NCI-H526 (cell line): ENCODE results near the gene ATG9B.
"Not testable (repeated sequence)": the region's sequence is repeated elsewhere in the genome, so short reads cannot be mapped to it uniquely, and the experiment has no call there.

Experiments used
- DNase-seq, 2 experiments: peaks; one replicate each; lab custom pipeline; 2025; lab: John Stamatoyannopoulos, UW

The ATG9B gene

GRCh38 chr7:151014950-151015349 lies 9.3 kb downstream of the ATG9B start:
- no peak for DNase-seq

- peak; percentile 83 to 96 for DNase-seq
These were observed 10.4 kb downstream of the ATG9B start for GRCh38 chr7:151013733-151014497.

- peak in 1 of 2 experiments; percentile 78 for DNase-seq
These were observed 10.9 kb downstream of the ATG9B start for GRCh38 chr7:151013356-151013732.

- peak; percentile 52 to 88 for DNase-seq
These were observed 11.4 kb downstream of the ATG9B start for GRCh38 chr7:151012911-151013347.

GRCh38 chr7:151012031-151012692 lies 12.1 kb downstream of the ATG9B start:
- DNase-seq, result no peak

GRCh38 chr7:151011616-151012015 lies 12.7 kb downstream of the ATG9B start:
- not testable (repeated sequence) for DNase-seq

- DNase-seq, result no peak
These were observed 13.2 kb downstream of the ATG9B start for GRCh38 chr7:151011097-151011409.

- DNase-seq, result peak in 1 of 2 experiments; percentile 30
These were observed 13.8 kb downstream of the ATG9B start for GRCh38 chr7:151010307-151011096.

GRCh38 chr7:151010037-151010306 lies 14.3 kb downstream of the ATG9B start:
- DNase-seq, result no peak

- no peak for DNase-seq
These were observed 14.8 kb downstream of the ATG9B start for GRCh38 chr7:151009327-151010036.

- no peak for DNase-seq
These were observed 15.6 kb downstream of the ATG9B start for GRCh38 chr7:151008511-151009323.

GRCh38 chr7:151008143-151008510 lies 16.2 kb downstream of the ATG9B start:
- DNase-seq, result no peak

- no peak for DNase-seq
These were observed 16.8 kb downstream of the ATG9B start for GRCh38 chr7:151007469-151007898.

GRCh38 chr7:151006590-151007300 lies 17.5 kb downstream of the ATG9B start:
- DNase-seq, result no peak

- no peak for DNase-seq
These were observed 18.7 kb downstream of the ATG9B start for GRCh38 chr7:151005566-151005965.

- no peak for DNase-seq
These were observed 20.7 kb downstream of the ATG9B start for GRCh38 chr7:151003572-151003971.

GRCh38 chr7:151001546-151001945 lies 22.7 kb downstream of the ATG9B start:
- DNase-seq, result no peak

- no peak for DNase-seq
These were observed 23.3 kb downstream of the ATG9B start for GRCh38 chr7:151000897-151001495.

GRCh38 chr7:150999497-151000230 lies 24.6 kb downstream of the ATG9B start:
- DNase-seq, result no peak

- DNase-seq, result no peak
These were observed 25.3 kb downstream of the ATG9B start for GRCh38 chr7:150999001-150999400.
